Vagina (tissue), 2 donors: ENCODE results near the gene NOP14. TPM values are rescaled to one million over a fixed set of nuclear protein-coding genes. Genes with fewer than 3 reads are reported as not detected.

Experiments
- DNase-seq, 2 donors: peaks; one replicate each; pipeline ENCODE4 v3.0.0-alpha.2; 2017; ENCODE audit errors: extremely low spot score in 2 of 2
- H3K27ac ChIP-seq: fragments of 200-600 bp; sonication (generic); one replicate; pipeline ENCODE4 v1.5.1; 2019
- H3K27me3 ChIP-seq: fragments of 200-600 bp; sonication (generic); one replicate; pipeline ENCODE4 v1.5.1; 2019
- H3K36me3 ChIP-seq, 2 donors: fragments of 200-600 bp; sonication (generic); one replicate each; pipeline ENCODE4 v1.5.1; 2017 to 2019
- H3K4me1 ChIP-seq: fragments of 200-600 bp; sonication (generic); one replicate; pipeline ENCODE4 v1.5.1; 2019
- H3K4me3 ChIP-seq, 2 donors: fragments of 200-600 bp; sonication (generic); 1 replicate in 1 of 2; 2 replicates in 1 of 2; pipeline ENCODE4 v1.5.1; 2016 to 2019
- H3K9me3 ChIP-seq: fragments of 200-600 bp; sonication (generic); one replicate; pipeline ENCODE4 v1.5.1; 2019
- CTCF ChIP-seq, 3 experiments: fragments of 450-650 bp in 2 of 3; fragments of 200-600 bp in 1 of 3; sonication (generic) in 1 of 3; IDR thresholded peaks; one replicate each; pipeline ENCODE4 v1.5.1; 2017 to 2019; ENCODE audit warnings: antibody characterized with exemption in 3 of 3, mild to moderate bottlenecking in 2 of 3, moderate library complexity in 2 of 3
- POLR2A ChIP-seq, 2 donors: fragments of 450-650 bp; IDR thresholded peaks; one replicate each; pipeline ENCODE4 v1.6.1; 2017; ENCODE audit warnings: antibody characterized with exemption in 2 of 2, mild to moderate bottlenecking in 2 of 2, moderate library complexity in 2 of 2
- POLR2AphosphoS5 ChIP-seq, 2 donors: sonication (generic); formaldehyde crosslinking; IDR thresholded peaks; one replicate each; pipeline ENCODE4 v1.9.0; 2017; ENCODE audit warnings: antibody characterized with exemption in 2 of 2, mild to moderate bottlenecking in 2 of 2, low read depth in 1 of 2; ENCODE audit not compliant: insufficient read depth in 1 of 2
- intact Hi-C: fragments of 100-400 bp; cut with DNase I; formaldehyde crosslinking; loops from one replicate; pipeline ENCODE4 v1.15.1; 2023
- total RNA-seq: library from RNA; depleted of rRNA; stranded (reverse); fragments of >200 nt; gene quantifications from one replicate; pipeline ENCODE4 v1.2.3, GENCODE V29; 2016

The NOP14 gene
- total RNA-seq, 1 donor from 2014 or later: 18.9 TPM

GRCh38 chr4:2932951-2933565 lies 30.1 kb downstream of the NOP14 start:
- intact Hi-C loops: loop anchor here (10.0 kb wide), 1 partner anchor 178 kb away; the partner anchor contains the start of gene TNIP2
- H3K4me1 ChIP-seq: peaks cover 46% of the 10 kb centered on the region
- DNase-seq: no peak
- H3K4me3 ChIP-seq: peak overlapping the region; percentile 81 to 93
- no peaks in the 10 kb centered on the region for H3K9me3 ChIP-seq
- TF ChIP-seq CTCF (IDR thresholded peaks at IDR 0.05): no peak
- no peak for TF ChIP-seq POLR2A (IDR thresholded peaks at IDR 0.05)
- H3K27ac ChIP-seq: peak overlapping the region; percentile 87
- peaks cover 0 to 26% of the 10 kb centered on the region in 2 donors for H3K36me3 ChIP-seq
- H3K27me3 ChIP-seq: no peaks in the 10 kb centered on the region

- Histone ChIP-seq H3K27ac (peak overlapping the region; percentile 87), H3K4me3 (no peak overlapping the region), H3K27me3 (no peaks in the 10 kb centered on the region), H3K36me3 (peaks cover 0 to 27% of the 10 kb centered on the region in 2 donors), H3K4me1 (peaks cover 43% of the 10 kb centered on the region), H3K9me3 (no peaks in the 10 kb centered on the region)
- no peak for DNase-seq
- intact Hi-C loops: loop anchor here (10.0 kb wide), 1 partner anchor 178 kb away; the partner anchor contains the start of gene TNIP2
- no peak for TF ChIP-seq POLR2A (IDR thresholded peaks at IDR 0.05)
- no peak for TF ChIP-seq CTCF (IDR thresholded peaks at IDR 0.05)
- no peak for TF ChIP-seq POLR2AphosphoS5 (IDR thresholded peaks at IDR 0.05; ENCODE audit: insufficient read depth in 1 of 2, low read depth in 1 of 2)
Observed at GRCh38 chr4:2932321-2932950, 30.8 kb downstream of the NOP14 start.

GRCh38 chr4:2931512-2932301 lies 31.5 kb downstream of the NOP14 start:
- TF ChIP-seq CTCF (IDR thresholded peaks at IDR 0.05) (no peak), POLR2A (IDR thresholded peaks at IDR 0.05) (no peak), POLR2AphosphoS5 (IDR thresholded peaks at IDR 0.05; ENCODE audit: insufficient read depth in 1 of 2, low read depth in 1 of 2) (peak in 1 of 2 donors; percentile 44)
- Histone ChIP-seq H3K4me1 (peaks cover 36% of the 10 kb centered on the region), H3K27ac (no peak overlapping the region), H3K36me3 (peaks cover 0 to 34% of the 10 kb centered on the region in 2 donors), H3K9me3 (no peaks in the 10 kb centered on the region), H3K27me3 (no peaks in the 10 kb centered on the region), H3K4me3 (no peak overlapping the region)
- no peak for DNase-seq
- intact Hi-C loops: loop anchor here (10.0 kb wide), 1 partner anchor 177 kb away; the partner anchor contains the start of gene TNIP2

GRCh38 chr4:2930758-2931511 lies 32.3 kb downstream of the NOP14 start:
- no peaks in the 10 kb centered on the region for H3K9me3 ChIP-seq
- no peak overlapping the region for H3K4me3 ChIP-seq
- no peak for DNase-seq
- H3K4me1 ChIP-seq: peaks cover 28% of the 10 kb centered on the region
- TF ChIP-seq CTCF (IDR thresholded peaks at IDR 0.05) (no peak), POLR2AphosphoS5 (IDR thresholded peaks at IDR 0.05; ENCODE audit: insufficient read depth in 1 of 2, low read depth in 1 of 2) (no peak), POLR2A (IDR thresholded peaks at IDR 0.05) (no peak)
- H3K27ac ChIP-seq: no peak overlapping the region
- H3K27me3 ChIP-seq: no peaks in the 10 kb centered on the region
- intact Hi-C loops: loop anchor here (10.0 kb wide), 1 partner anchor 176 kb away; the partner anchor contains the start of gene TNIP2
- peaks cover 0 to 42% of the 10 kb centered on the region in 2 donors for H3K36me3 ChIP-seq
